Measurements from ENCODE around the gene AGFG1.
A peak's percentile ranks its signal among the peaks of the same experiment; 100 is the strongest.
"Not testable (repeated sequence)": the region's sequence is repeated elsewhere in the genome, so short reads cannot be mapped to it uniquely, and the experiment has no call there.

The AGFG1 gene

GRCh38 chr2:227503433-227504406 is 31.8 kb downstream of the AGFG1 start:
- no peak for DNase-seq

GRCh38 chr2:227504700-227505099 is 32.7 kb downstream of the AGFG1 start:
- no peak for DNase-seq

DNA sequence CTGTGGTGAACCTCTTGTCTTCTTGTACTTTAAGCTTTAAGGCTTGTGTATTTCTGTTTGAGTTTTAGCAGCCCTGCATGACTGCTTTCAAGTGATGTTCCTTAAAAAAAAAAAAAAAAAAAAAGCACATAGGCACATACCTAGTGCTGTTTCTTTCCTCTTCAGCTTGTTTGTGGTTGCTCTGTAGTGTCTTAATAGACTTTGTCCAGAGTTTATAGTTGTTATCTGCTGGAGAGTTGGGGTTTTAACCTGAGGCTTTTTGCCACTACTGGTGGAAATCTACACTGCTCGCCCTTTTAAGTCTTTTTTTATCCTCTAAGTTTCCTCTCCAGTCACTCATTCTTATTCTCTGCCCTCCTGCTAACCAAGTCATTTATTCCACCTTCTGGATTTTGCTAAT is 34.5 kb downstream of the AGFG1 start:
- DNase-seq: no peak

GRCh38 chr2:227507963-227508362 is 36.0 kb downstream of the AGFG1 start:
- no peak for DNase-seq

GRCh38 chr2:227509076-227509475 is 37.1 kb downstream of the AGFG1 start:
- no peak for DNase-seq

GRCh38 chr2:227509824-227510619 is 38.1 kb downstream of the AGFG1 start:
- DNase-seq: no peak

DNA sequence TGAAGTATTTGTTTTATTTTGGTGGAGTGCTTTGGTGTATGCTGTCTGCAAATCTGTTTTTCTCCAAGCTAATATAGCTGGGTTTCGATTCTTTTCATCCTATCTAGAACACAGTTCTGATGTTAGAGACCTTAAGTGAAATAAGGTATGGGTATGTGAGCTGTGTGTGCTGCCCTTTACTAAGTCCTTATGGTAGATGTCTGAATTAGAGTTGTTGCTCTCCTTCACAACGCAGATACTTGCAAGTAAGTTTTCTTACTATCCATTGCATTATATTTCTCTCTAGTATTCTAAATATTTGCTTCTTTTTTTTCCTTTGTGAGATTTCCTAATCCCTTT is 38.6 kb downstream of the AGFG1 start:
- DNase-seq: no peak

DNA sequence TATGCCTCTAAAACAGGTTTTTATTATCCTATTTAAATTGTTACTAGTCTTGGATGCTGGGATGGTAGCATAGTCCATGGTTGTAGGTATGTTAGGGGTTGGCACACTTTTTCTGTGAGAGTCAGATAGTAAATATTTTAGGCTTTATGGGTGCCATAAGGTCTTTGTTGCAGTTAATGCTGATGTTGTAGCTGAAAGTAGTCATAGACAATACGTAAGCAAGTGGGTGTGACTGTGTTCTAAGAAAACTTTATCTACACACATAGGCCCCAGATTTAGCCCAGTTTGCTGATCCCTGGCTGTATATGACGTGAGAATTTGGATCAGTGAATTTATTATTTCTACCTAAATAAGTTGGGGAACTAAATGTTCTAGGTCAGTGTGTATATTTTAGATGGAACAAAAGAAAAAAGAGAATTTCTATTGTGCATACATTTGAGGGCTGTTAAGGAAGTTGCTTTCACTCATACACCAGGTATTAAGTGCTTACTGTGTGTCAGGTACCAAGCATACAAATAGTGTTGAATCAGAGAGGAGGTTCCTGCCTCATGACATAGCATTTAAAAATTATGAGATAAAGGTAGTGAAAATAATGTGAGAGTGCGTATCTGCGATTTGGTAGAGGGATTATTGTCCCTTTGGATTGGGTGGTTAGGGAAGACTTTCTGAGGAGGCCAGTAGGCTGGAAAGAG is 39.4 kb downstream of the AGFG1 start:
- no peak for DNase-seq

- DNase-seq: no peak
These were observed 40.0 kb downstream of the AGFG1 start for GRCh38 chr2:227511955-227512354.

- no peak for DNase-seq
These were observed 41.2 kb downstream of the AGFG1 start for GRCh38 chr2:227513113-227513512.

DNA sequence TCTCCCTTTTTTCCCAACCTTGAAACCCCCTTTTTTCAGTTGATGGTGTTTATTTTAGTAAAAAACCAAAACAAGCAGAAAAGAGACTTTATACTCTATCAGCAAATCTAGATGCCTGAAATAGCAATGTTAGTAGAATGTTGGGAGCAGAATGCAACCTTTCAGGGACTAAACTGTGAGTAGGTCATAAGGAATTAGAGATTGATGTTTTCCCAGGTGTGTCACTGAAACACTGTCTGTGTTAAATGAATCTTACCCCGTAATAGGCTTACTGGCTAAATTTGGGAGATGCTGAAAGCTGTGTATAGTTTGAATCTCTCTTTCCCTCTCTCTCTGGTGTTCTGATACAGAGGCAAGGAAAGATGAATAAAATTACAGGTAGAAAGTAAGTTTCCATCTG is 43.8 kb downstream of the AGFG1 start:
- DNase-seq: no peak

GRCh38 chr2:227517724-227518123 is 45.8 kb downstream of the AGFG1 start:
- DNase-seq: no peak

GRCh38 chr2:227518278-227518865 is 46.4 kb downstream of the AGFG1 start:
- not testable (repeated sequence) for DNase-seq

- not testable (repeated sequence) for DNase-seq
These were observed 49.2 kb downstream of the AGFG1 start for GRCh38 chr2:227521178-227521577.

- no peak for DNase-seq
These were observed 52.7 kb downstream of the AGFG1 start for GRCh38 chr2:227524665-227525064.

- no peak for DNase-seq
These were observed 55.4 kb downstream of the AGFG1 start for GRCh38 chr2:227527351-227527750.

- no peak for DNase-seq
These were observed 56.8 kb downstream of the AGFG1 start for GRCh38 chr2:227528803-227529202.

DNA sequence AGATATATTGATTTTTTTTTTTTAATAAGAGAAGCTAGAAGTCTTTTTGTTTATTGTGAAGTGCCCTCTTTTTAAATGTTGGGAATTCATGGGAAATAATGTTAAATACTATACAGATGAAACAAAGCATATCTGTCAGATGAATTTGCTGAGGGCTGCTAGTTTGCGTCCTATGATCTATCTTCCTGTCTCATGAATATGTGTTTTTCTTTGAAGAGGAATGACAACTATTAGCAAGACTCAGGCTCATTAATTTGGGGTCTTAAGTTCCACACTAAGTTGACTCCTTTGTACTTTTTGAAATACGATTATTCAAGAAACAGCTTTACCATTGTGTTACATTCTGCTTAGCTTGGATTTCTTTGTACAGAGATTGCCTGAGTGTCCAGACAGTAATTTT is 57.9 kb downstream of the AGFG1 start:
- DNase-seq: no peak

DNA sequence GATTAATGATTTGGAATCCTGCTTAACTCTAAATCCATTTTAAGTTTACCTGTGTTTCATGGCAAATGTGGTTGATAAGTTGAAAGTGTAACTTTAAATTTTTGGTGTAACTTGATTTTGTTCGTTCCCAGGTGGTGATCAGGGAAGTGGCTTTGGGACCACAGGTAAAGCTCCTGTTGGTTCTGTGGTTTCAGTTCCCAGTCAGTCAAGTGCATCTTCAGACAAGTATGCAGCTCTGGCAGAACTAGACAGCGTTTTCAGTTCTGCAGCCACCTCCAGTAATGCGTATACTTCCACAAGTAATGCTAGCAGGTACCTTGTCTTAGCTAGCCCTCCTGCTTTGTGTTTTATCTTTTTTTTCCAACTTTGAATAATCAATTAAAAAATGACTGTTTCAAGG is 62.8 kb downstream of the AGFG1 start:
- no peak for DNase-seq

- DNase-seq: no peak
These were observed 64.5 kb downstream of the AGFG1 start for GRCh38 chr2:227536445-227536844.

DNA sequence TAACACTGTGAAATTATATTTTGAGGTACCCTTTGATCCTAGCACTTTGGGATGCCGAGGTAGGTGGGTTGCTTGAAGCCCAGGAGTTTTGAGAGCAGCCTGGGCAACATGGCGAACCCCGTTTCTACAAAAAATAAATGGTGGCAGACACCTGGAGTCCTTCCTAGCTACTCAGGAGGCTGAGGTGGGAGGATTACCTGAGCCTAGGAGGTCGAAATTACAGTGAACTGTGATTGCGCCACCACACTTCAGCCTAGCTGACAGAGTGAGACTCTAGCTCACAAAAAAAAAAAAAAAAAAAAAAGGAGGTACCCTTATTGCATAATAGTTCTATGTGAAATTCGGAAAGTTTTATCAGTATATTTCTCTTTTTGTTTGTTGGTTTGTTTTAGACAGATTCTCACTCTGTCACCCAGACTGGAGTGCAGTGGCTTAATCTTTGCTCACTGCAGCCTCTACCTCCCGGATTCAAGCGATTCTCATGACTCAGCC is 67.6 kb downstream of the AGFG1 start:
- no peak for DNase-seq

DNA sequence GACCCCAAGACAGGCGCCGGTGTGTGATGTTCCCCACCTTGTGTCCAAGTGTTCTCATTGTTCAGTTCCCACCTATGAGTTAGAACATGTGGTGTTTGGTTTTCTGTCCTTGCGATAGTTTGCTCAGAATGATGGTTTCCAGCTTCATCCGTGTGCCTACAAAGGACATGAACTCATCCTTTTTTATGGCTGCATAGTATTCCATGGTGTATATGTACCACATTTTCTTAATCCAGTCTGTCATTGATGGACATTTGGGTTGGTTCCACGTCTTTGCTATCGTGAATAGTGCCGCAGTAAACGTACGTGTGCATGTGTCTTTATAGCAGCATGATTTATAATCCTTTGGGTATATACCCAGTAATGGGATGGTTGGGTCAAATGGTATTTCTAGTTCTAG is 68.4 kb downstream of the AGFG1 start:
- DNase-seq: not testable (repeated sequence)

GRCh38 chr2:227545990-227546389 is 74.0 kb downstream of the AGFG1 start:
- peak in 1 of 2 donors; percentile 9 for DNase-seq

Data from CD4-positive, alpha-beta T cell treated with Interferon alpha-2 for 1 hour (primary cell).